Kidney (tissue), 14 donors: Measurements from ENCODE around the gene NETO1. TPM values are rescaled to one million over a fixed set of nuclear protein-coding genes. Genes with fewer than 3 reads are reported as not detected.

Source experiments
- DNase-seq, 5 donors: peaks; one replicate each; pipeline ENCODE4 v3.0.0-alpha.2; 2013 to 2020
- FAIRE-seq: peaks from 2 replicates; lab custom pipeline; 2012; peaks lifted over from hg19 to GRCh38; lab: Jason Lieb, UNC
- H3K27ac ChIP-seq, 2 donors: one replicate each; pipeline ENCODE4 v1.7.0; 2013; ENCODE audit warnings: low read depth in 2 of 2, low read length in 2 of 2, inconsistent platforms in 1 of 2
- H3K27me3 ChIP-seq: one replicate; pipeline ENCODE4 v1.7.1; 2013; ENCODE audit warnings: low read length, inconsistent platforms; ENCODE audit not compliant: control insufficient read depth, insufficient read depth
- H3K36me3 ChIP-seq, 3 donors: one replicate each; pipeline versions ENCODE4 v1.7.0 to v1.7.1; 2013; ENCODE audit warnings: low read length in 3 of 3, control low read depth in 1 of 3, inconsistent platforms in 1 of 3; ENCODE audit not compliant: insufficient read depth in 3 of 3, control insufficient read depth in 2 of 3
- H3K4me1 ChIP-seq, 3 donors: one replicate each; pipeline versions ENCODE4 v1.7.0 to v1.7.1; 2013; ENCODE audit warnings: low read length in 3 of 3, inconsistent platforms in 1 of 3, low read depth in 1 of 3; ENCODE audit not compliant: control insufficient read depth in 2 of 3, insufficient read depth in 2 of 3
- H3K4me3 ChIP-seq, 3 donors: one replicate each; pipeline versions ENCODE4 v1.7.0 to v1.8.1; 2013; ENCODE audit warnings: low read length in 3 of 3, control low read depth in 1 of 3, inconsistent platforms in 1 of 3
- H3K9ac ChIP-seq, 3 donors: one replicate each; pipeline versions ENCODE4 v1.7.0 to v1.7.1; 2013; ENCODE audit warnings: low read length in 3 of 3, control low read depth in 1 of 3, inconsistent platforms in 1 of 3
- H3K9me3 ChIP-seq, 3 donors: one replicate each; pipeline versions ENCODE4 v1.7.0 to v1.7.1; 2013; ENCODE audit warnings: low read length in 3 of 3, control low read depth in 1 of 3, inconsistent platforms in 1 of 3; ENCODE audit not compliant: control insufficient read depth in 2 of 3, insufficient read depth in 1 of 3
- intact Hi-C: fragments of 100-400 bp; cut with DNase I; formaldehyde crosslinking; loops from one replicate; pipeline ENCODE4 v1.11.1; 2022
- polyA plus RNA-seq: library from polyadenylated mRNA; stranded (reverse); fragments of 350-450 nt; fragmentation: Illumina TruSeq; extraction: RNeasy Lipid Tissue Mini Kit (QIAGEN cat#74804); gene quantifications from one replicate; pipeline ENCODE4 v1.2.3, GENCODE V29; 2014; ENCODE audit warnings: low read depth, low replicate concordance; ENCODE audit not compliant: insufficient read depth
- total RNA-seq: library from RNA; stranded (reverse); fragmentation: NEBNext Ultra II Directional; extraction: Animal tissue kit (Norgen Biotek cat#: 25700); gene quantifications from one replicate; pipeline ENCODE4 v1.2.1, GENCODE V29; 2021
- TF ChIP-seq, protein P1 (sequence below): IDR thresholded peaks from 3 replicates; pipeline ENCODE4 v1.5.1; 2012; ENCODE audit warnings: mild to moderate bottlenecking, moderate library complexity, borderline replicate concordance; ENCODE audit not compliant: insufficient read depth; ENCODE audit errors: extremely low read depth
- donor health status: control.
- donor health status: control.
- donor health status: control.
- donor health status: control.
- donor health status: control.
- donor health status: DM: yes; HTN: yes; CAD: no.
- donor health status: Normal renal cell carcinoma (clear cell type).

NETO1 gene
- total and polyA plus RNA-seq, 2 donors from 2014 or later: 1.6 TPM; not detected in 1

DNA sequence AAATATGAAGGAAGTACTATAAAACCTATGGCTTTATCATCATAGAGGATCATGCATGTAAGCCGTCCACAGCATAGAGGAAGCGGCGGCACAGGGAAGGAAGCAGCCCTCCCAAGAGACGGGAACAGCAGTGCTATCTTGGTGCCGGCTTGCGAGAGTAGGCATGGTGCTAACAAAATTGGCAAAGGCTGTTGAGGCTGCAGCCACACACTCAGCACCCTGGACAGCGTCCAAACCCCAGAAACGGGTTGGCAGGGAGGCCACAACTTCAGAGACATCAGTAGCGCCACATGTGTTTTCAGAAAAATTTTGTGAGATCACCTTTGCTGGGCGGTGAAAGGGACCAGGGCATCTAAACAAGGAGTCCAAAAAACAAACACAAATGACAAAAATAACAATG, 37.7 kb downstream of the NETO1 start:
- H3K27me3 ChIP-seq: no peaks in the 10 kb centered on the region
- no peak overlapping the region for H3K4me3 ChIP-seq
- TF ChIP-seq, protein P1, sequence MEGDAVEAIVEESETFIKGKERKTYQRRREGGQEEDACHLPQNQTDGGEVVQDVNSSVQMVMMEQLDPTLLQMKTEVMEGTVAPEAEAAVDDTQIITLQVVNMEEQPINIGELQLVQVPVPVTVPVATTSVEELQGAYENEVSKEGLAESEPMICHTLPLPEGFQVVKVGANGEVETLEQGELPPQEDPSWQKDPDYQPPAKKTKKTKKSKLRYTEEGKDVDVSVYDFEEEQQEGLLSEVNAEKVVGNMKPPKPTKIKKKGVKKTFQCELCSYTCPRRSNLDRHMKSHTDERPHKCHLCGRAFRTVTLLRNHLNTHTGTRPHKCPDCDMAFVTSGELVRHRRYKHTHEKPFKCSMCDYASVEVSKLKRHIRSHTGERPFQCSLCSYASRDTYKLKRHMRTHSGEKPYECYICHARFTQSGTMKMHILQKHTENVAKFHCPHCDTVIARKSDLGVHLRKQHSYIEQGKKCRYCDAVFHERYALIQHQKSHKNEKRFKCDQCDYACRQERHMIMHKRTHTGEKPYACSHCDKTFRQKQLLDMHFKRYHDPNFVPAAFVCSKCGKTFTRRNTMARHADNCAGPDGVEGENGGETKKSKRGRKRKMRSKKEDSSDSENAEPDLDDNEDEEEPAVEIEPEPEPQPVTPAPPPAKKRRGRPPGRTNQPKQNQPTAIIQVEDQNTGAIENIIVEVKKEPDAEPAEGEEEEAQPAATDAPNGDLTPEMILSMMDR: no peak
- H3K36me3 ChIP-seq: no peaks in the 10 kb centered on the region
- DNase-seq (peak in 3 of 5 donors; percentile 63 to 77 (median 77)), FAIRE-seq (no peak)
- no peaks in the 10 kb centered on the region for H3K9me3 ChIP-seq
- no peak overlapping the region for H3K27ac ChIP-seq
- intact Hi-C loops: no loop called here
- H3K4me1 ChIP-seq: no peaks in the 10 kb centered on the region
- no peak overlapping the region for H3K9ac ChIP-seq

DNA sequence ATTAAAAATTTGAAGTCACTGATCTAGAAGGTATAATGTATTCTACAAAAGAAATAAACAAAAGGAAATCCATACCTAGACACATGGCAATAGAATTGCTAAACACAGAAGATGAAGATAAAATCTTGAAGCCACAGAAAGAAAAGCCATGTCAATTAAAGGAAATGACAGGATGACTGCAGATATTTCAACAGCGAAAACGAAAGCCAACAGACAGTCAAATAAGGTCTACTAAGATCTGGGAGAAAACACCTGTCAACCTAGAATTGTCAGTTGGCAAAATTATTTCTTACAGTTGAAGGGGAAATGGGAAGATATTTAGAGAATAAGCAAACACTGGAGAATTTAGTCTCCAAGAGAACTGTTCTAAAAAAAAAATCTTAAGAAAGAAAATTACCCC, 39.2 kb downstream of the NETO1 start:
- no peaks in the 10 kb centered on the region for H3K9me3 ChIP-seq
- no peak overlapping the region for H3K4me3 ChIP-seq
- no peak overlapping the region for H3K9ac ChIP-seq
- H3K36me3 ChIP-seq: no peaks in the 10 kb centered on the region
- no peaks in the 10 kb centered on the region for H3K4me1 ChIP-seq
- no peak overlapping the region for H3K27ac ChIP-seq
- no peak for DNase-seq
- intact Hi-C loops: no loop called here
- FAIRE-seq: no peak
- TF ChIP-seq, protein P1: no peak
- no peaks in the 10 kb centered on the region for H3K27me3 ChIP-seq

DNA sequence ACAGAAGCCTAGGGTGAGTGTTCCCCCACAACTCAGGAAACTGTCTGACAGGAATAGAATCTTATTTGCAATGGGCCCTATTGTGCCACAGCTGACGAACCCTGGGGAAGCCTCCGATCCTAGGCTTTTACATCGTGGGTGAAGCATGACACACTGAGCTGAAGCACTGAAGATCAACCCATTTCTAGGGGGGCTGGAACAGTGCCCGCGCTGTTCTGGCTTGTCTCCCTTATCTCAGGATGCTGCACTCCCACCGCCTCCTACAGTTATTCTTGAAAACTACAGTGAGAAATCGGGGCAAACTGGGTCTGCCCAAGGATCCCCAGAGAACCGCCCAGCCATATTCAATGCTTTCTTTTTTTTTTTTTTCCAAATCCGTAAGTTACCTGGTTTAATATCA, 41.1 kb downstream of the NETO1 start:
- Histone ChIP-seq H3K4me1 (no peaks in the 10 kb centered on the region), H3K36me3 (no peaks in the 10 kb centered on the region), H3K9me3 (no peaks in the 10 kb centered on the region), H3K4me3 (no peak overlapping the region), H3K27me3 (no peaks in the 10 kb centered on the region), H3K9ac (no peak overlapping the region), H3K27ac (no peak overlapping the region)
- DNase-seq: no peak
- intact Hi-C loops: no loop called here
- TF ChIP-seq, protein P1: no peak
- FAIRE-seq: no peak

DNA sequence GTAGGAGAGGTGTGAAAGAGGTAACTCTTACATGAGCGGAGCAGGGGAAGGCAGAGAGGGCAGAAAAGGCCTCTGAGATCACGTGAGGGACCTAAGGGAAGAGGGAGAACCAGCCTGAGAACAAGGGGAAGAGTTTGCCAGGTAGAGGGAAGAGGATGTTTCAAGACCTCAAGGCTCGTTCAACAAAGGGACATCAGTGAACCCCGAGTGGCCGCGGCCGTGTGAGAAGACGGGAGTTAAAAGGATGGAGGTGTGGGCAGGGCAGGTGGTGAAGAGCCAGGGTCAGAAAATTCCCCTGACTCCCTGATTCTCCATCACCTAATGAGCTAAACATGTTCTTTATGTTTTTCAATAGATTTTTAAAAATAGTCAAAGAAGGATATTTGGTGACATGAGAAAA, 44.4 kb downstream of the NETO1 start:
- intact Hi-C loops: no loop called here
- no peak for FAIRE-seq
- H3K36me3 ChIP-seq: no peaks in the 10 kb centered on the region
- TF ChIP-seq, protein P1: no peak
- peak in 1 of 5 donors; percentile 51 for DNase-seq
- H3K9me3 ChIP-seq: no peaks in the 10 kb centered on the region
- no peak overlapping the region for H3K27ac ChIP-seq
- H3K27me3 ChIP-seq: no peaks in the 10 kb centered on the region
- H3K4me3 ChIP-seq: no peak overlapping the region
- no peaks in the 10 kb centered on the region for H3K4me1 ChIP-seq
- no peak overlapping the region for H3K9ac ChIP-seq
